ENCODE data around the gene NUP35. TPM values are rescaled to one million over a fixed set of nuclear protein-coding genes. Genes with fewer than 3 reads are reported as not detected.

Gene NUP35
- polyA plus RNA-seq, 2 of the 4 experiments (the other 2 are of a cell fraction) = 39.6 to 45.9 TPM

DNA sequence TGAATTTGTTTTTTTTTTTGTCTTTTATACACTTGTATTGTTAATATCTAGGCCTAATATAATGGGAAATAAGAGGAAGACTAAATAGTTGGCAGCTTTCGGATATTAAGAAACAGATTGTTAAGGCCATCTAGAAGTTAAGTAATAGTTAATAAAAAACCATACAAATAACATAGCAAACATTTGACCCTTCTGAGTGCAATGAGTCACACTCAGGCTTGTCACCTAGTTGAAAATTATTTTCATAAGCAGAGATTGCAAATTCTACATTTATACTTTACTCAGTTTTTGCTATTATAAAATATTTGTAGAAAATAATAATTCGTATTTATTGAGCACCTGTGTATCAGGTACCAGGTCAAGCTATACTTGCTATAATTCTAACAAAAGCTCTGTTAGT lies 2.4 kb downstream of the NUP35 start:
- peak overlapping the region; percentile 90 for H3K4me2 ChIP-seq
- peak overlapping the region; percentile 61; the same call in 2 of the 3 replicates for H3K4me3 ChIP-seq
- ChIA-PET CTCF (no interaction called here), POLR2A (no interaction called here)
- peaks cover 29% of the 10 kb centered on the region for H3K4me1 ChIP-seq
- H3K9me3 ChIP-seq = no peaks in the 10 kb centered on the region
- ATAC-seq (no peak), DNase-seq (ENCODE audit: low read depth in 1 of 2, low spot score in 1 of 2) (no peak), FAIRE-seq (no peak)
- TF ChIP-seq CBX8 (IDR thresholded peaks at IDR 0.05) (no peak), FOSL2 (IDR thresholded peaks at IDR 0.05) (0 out of 2 replicates have a peak, but pooled peaks have one; percentile 31), FOSL2 (CRISPR knock-in tag; IDR thresholded peaks at IDR 0.05) (peak; percentile 56), EHF (CRISPR knock-in tag; IDR thresholded peaks at IDR 0.05) (no peak)
- no peak overlapping the region for H3K27ac ChIP-seq
- 33% methylated on average over 2 of the region's 2 CpGs for WGBS (ENCODE audit: missing lambda C conversion rate)

DNA sequence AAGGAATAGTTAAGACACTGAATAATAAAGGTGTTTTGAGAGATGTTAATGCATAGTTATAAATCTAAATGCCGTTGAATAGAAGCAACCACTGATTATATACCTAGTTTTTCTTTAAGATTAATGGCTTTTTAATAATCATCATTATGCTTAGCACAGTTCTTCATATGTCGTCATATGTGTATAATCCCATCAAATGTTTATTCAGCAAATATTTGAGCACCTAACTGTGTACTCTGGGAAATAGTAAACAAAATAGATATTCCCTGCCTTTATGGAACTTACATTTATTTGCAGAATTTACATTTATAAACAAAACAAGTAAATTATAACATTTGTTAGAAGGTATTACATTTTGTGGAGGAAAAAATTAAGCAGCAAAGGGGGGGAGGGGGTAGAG lies 9.8 kb downstream of the NUP35 start:
- TF ChIP-seq, protein P1, sequence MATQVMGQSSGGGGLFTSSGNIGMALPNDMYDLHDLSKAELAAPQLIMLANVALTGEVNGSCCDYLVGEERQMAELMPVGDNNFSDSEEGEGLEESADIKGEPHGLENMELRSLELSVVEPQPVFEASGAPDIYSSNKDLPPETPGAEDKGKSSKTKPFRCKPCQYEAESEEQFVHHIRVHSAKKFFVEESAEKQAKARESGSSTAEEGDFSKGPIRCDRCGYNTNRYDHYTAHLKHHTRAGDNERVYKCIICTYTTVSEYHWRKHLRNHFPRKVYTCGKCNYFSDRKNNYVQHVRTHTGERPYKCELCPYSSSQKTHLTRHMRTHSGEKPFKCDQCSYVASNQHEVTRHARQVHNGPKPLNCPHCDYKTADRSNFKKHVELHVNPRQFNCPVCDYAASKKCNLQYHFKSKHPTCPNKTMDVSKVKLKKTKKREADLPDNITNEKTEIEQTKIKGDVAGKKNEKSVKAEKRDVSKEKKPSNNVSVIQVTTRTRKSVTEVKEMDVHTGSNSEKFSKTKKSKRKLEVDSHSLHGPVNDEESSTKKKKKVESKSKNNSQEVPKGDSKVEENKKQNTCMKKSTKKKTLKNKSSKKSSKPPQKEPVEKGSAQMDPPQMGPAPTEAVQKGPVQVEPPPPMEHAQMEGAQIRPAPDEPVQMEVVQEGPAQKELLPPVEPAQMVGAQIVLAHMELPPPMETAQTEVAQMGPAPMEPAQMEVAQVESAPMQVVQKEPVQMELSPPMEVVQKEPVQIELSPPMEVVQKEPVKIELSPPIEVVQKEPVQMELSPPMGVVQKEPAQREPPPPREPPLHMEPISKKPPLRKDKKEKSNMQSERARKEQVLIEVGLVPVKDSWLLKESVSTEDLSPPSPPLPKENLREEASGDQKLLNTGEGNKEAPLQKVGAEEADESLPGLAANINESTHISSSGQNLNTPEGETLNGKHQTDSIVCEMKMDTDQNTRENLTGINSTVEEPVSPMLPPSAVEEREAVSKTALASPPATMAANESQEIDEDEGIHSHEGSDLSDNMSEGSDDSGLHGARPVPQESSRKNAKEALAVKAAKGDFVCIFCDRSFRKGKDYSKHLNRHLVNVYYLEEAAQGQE (IDR thresholded peaks at IDR 0.05) = no peak
- no peak for TF ChIP-seq CEBPB (IDR thresholded peaks at IDR 0.05)
- TF ChIP-seq ZNF302 (CRISPR knock-in tag; IDR thresholded peaks at IDR 0.05) = no peak
- no peak for TF ChIP-seq HOXB13 (CRISPR knock-in tag; IDR thresholded peaks at IDR 0.05; ENCODE audit: low read depth)
- TF ChIP-seq, protein P2, sequence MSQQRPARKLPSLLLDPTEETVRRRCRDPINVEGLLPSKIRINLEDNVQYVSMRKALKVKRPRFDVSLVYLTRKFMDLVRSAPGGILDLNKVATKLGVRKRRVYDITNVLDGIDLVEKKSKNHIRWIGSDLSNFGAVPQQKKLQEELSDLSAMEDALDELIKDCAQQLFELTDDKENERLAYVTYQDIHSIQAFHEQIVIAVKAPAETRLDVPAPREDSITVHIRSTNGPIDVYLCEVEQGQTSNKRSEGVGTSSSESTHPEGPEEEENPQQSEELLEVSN (IDR thresholded peaks at IDR 0.05; ENCODE audit: borderline replicate concordance, low read depth) = no peak
- TF ChIP-seq MYC (IDR thresholded peaks at IDR 0.05; ENCODE audit: borderline replicate concordance, low read length) = no peak
- TF ChIP-seq, protein P3, sequence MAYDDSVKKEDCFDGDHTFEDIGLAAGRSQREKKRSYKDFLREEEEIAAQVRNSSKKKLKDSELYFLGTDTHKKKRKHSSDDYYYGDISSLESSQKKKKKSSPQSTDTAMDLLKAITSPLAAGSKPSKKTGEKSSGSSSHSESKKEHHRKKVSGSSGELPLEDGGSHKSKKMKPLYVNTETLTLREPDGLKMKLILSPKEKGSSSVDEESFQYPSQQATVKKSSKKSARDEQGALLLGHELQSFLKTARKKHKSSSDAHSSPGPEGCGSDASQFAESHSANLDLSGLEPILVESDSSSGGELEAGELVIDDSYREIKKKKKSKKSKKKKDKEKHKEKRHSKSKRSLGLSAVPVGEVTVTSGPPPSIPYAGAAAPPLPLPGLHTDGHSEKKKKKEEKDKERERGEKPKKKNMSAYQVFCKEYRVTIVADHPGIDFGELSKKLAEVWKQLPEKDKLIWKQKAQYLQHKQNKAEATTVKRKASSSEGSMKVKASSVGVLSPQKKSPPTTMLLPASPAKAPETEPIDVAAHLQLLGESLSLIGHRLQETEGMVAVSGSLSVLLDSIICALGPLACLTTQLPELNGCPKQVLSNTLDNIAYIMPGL (CRISPR knock-in tag; IDR thresholded peaks at IDR 0.05; ENCODE audit: borderline replicate concordance) = no peak
- no peak for TF ChIP-seq RFX5 (IDR thresholded peaks at IDR 0.05)
- no peak for TF ChIP-seq HOXB5 (CRISPR knock-in tag; IDR thresholded peaks at IDR 0.05)
- no peak for TF ChIP-seq SREBF2 (IDR thresholded peaks at IDR 0.05)
- TF ChIP-seq POLR2A (IDR thresholded peaks at IDR 0.05; ENCODE audit: low read length) = no peak
- TF ChIP-seq RCOR1 (IDR thresholded peaks at IDR 0.05; ENCODE audit: low read depth, low read length) = no peak
- TF ChIP-seq KDM5A (IDR thresholded peaks at IDR 0.05) = no peak
- TF ChIP-seq, protein P4, sequence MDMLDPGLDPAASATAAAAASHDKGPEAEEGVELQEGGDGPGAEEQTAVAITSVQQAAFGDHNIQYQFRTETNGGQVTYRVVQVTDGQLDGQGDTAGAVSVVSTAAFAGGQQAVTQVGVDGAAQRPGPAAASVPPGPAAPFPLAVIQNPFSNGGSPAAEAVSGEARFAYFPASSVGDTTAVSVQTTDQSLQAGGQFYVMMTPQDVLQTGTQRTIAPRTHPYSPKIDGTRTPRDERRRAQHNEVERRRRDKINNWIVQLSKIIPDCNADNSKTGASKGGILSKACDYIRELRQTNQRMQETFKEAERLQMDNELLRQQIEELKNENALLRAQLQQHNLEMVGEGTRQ (IDR thresholded peaks at IDR 0.05) = no peak
- TF ChIP-seq, protein P5, sequence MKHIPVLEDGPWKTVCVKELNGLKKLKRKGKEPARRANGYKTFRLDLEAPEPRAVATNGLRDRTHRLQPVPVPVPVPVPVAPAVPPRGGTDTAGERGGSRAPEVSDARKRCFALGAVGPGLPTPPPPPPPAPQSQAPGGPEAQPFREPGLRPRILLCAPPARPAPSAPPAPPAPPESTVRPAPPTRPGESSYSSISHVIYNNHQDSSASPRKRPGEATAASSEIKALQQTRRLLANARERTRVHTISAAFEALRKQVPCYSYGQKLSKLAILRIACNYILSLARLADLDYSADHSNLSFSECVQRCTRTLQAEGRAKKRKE (CRISPR knock-in tag; IDR thresholded peaks at IDR 0.05; ENCODE audit: low read depth) = no peak
- no peak for TF ChIP-seq MAFK (IDR thresholded peaks at IDR 0.05; ENCODE audit: partially characterized antibody)
- TF ChIP-seq JUN (IDR thresholded peaks at IDR 0.05) = no peak
- TF ChIP-seq CHD2 (IDR thresholded peaks at IDR 0.05; ENCODE audit: low read length, partially characterized antibody) = no peak
- TF ChIP-seq TFCP2L1 (CRISPR knock-in tag; IDR thresholded peaks at IDR 0.05) = no peak
- no peak for TF ChIP-seq RAD21 (conservative IDR thresholded peaks at IDR 0.05 in 1 of 2, IDR thresholded peaks at IDR 0.05 in 1 of 2)
- 95% methylated on average over 2 of the region's 2 CpGs for WGBS (ENCODE audit: missing lambda C conversion rate)
- Histone ChIP-seq H3K9me3 (no peaks in the 10 kb centered on the region), H3K4me1 (no peaks in the 10 kb centered on the region), H3K4me3 (no peak overlapping the region), H3K27ac (no peak overlapping the region), H3K4me2 (no peak overlapping the region)
- FAIRE-seq (no peak), DNase-seq (ENCODE audit: low read depth in 1 of 2, low spot score in 1 of 2) (no peak), ATAC-seq (no peak)
- ChIA-PET POLR2A (no interaction called here), CTCF (no interaction called here)

Data from A549 (cell line).